HG03025 (cell line): ENCODE results near the gene CHD2.
"Not testable (repeated sequence)": the region's sequence is repeated elsewhere in the genome, so short reads cannot be mapped to it uniquely, and the experiment has no call there.

ENCODE experiments used
- ATAC-seq: cut with Tn5 transposase; IDR thresholded peaks from one replicate; pipeline ENCODE4 v1.9.1; 2021; ENCODE audit warnings: mild to moderate bottlenecking, moderate library complexity; ENCODE audit not compliant: unreplicated experiment, low FRiP score

Gene CHD2

GRCh38 chr15:93060336-93061248 lies 160.5 kb downstream of the CHD2 start:
- no peak for ATAC-seq

GRCh38 chr15:93062628-93063261 lies 162.6 kb downstream of the CHD2 start:
- not testable (repeated sequence) for ATAC-seq

- no peak for ATAC-seq
Observed at GRCh38 chr15:93063262-93063671, 163.1 kb downstream of the CHD2 start.

GRCh38 chr15:93063796-93064690 lies 163.9 kb downstream of the CHD2 start:
- no peak for ATAC-seq

- no peak for ATAC-seq
Observed at GRCh38 chr15:93065641-93066045, 165.5 kb downstream of the CHD2 start.

GRCh38 chr15:93066224-93066681 lies 166.1 kb downstream of the CHD2 start:
- no peak for ATAC-seq

GRCh38 chr15:93066834-93067648 lies 166.9 kb downstream of the CHD2 start:
- ATAC-seq = no peak

GRCh38 chr15:93067649-93068085 lies 167.5 kb downstream of the CHD2 start:
- ATAC-seq = no peak

- no peak for ATAC-seq
Observed at GRCh38 chr15:93068581-93069199, 168.6 kb downstream of the CHD2 start.

GRCh38 chr15:93070132-93070531 lies 170.0 kb downstream of the CHD2 start:
- no peak for ATAC-seq

- ATAC-seq = no peak
Observed at GRCh38 chr15:93070551-93071296, 170.6 kb downstream of the CHD2 start.

- no peak for ATAC-seq
Observed at GRCh38 chr15:93071469-93071936, 171.4 kb downstream of the CHD2 start.

GRCh38 chr15:93072011-93072410 lies 171.9 kb downstream of the CHD2 start:
- no peak for ATAC-seq

- ATAC-seq = no peak
Observed at GRCh38 chr15:93072411-93073394, 172.6 kb downstream of the CHD2 start.

- no peak for ATAC-seq
Observed at GRCh38 chr15:93073465-93073952, 173.4 kb downstream of the CHD2 start.

GRCh38 chr15:93074599-93074998 lies 174.5 kb downstream of the CHD2 start:
- ATAC-seq = no peak

GRCh38 chr15:93076217-93076616 lies 176.1 kb downstream of the CHD2 start:
- ATAC-seq = no peak
